DMS53 (cell line): ENCODE data around the gene ARHGAP10.
A peak's percentile ranks its signal among the peaks of the same experiment; 100 is the strongest.
"Not testable (repeated sequence)": the region's sequence is repeated elsewhere in the genome, so short reads cannot be mapped to it uniquely, and the experiment has no call there.

Source experiments
- DNase-seq: peaks from one replicate; lab custom pipeline; 2025; lab: John Stamatoyannopoulos, UW

ARHGAP10 gene

DNA sequence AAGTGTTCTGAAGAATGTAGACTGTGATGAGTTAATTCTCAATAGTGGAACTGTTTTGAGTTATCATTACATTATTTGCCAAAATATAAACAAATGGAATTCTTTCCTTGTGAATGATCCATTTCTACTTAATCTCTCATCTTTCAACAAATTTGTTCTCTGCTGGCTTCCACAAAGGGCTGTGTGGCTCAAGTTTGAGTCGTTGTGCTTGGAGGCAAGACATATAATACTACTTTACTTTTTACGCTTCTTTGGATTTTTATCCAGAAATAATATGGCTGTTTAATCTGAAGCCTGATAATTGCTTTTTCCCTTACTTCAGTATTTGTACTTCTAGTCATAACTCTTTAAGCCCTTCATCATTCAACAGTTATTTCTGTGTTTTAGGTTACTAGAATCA, 169.5 kb downstream of the ARHGAP10 start:
- no peak for DNase-seq

DNA sequence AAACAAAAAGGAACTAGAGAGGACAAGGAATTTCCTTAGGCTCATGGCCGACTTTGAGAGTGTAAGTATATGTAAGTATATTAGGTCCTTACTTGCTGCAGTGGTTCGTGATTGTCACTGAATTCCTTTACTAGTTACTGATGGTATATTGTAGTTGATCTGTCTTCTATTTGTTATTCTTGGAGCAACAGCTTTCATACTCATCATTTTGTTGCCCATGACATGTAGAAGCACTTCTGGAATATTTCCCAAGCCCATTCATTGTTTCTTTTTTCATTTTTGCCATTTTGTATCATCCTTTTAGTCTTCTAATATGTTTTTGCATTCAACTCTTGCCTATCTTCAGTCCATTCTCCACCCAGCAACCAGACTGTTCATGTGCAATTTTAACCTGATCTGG, 170.0 kb downstream of the ARHGAP10 start:
- DNase-seq, result no peak

DNA sequence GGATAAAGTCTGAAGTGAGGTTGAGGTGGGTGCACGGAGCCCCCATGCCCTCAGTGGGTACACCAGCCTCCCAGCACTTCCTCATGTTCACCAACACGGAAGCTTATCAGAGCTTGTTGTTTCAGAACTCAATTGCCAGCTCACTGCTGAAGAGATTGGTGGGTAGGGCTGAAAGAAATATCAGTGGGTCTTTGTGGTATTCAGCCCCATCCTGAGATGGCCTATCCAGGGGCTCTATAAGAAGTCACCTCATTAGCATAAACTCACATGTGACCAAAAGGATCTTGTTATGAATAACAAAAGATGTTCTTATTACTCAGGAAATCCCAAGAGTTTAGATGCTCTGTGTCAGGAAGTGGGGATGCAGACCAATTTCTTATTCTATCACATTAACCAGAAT, 177.3 kb downstream of the ARHGAP10 start:
- DNase-seq, result no peak

DNA sequence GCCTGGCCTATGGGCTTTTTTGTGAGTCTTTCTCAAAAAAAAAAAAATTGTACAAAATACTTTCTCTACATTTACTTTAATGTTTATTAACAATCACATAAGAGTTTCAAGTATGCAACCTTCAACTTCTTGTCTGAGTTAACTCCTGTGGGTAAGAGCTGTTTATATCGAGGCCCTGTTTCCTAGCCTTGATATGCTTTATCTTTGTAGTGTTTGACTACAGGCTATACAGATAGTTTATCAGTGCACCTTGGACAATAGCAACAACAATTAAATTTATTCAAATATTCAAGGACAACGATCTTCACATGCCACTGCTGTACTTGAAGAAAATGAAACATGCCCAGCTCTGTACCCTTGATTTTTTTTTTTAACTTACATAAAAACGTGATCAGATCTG, 178.4 kb downstream of the ARHGAP10 start:
- no peak for DNase-seq

DNA sequence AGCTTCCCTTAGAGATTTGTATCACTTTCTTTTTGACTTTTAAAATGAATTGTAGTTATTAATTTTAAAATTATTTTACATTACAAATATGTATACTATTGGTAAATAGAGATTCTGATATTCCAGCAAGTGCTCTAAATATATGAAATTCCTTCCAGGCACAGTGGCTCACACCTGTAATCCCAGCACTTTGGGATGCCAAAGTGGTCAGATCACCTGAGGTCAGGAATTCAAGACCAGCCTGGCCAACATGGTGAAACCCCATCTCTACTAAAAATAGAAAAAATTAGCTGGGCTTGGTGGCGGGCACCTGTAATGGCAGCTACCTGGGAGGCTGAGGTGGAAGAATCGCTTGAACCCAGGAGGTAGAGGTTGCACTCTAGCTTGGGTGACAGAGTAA, 180.2 kb downstream of the ARHGAP10 start:
- not testable (repeated sequence) for DNase-seq

DNA sequence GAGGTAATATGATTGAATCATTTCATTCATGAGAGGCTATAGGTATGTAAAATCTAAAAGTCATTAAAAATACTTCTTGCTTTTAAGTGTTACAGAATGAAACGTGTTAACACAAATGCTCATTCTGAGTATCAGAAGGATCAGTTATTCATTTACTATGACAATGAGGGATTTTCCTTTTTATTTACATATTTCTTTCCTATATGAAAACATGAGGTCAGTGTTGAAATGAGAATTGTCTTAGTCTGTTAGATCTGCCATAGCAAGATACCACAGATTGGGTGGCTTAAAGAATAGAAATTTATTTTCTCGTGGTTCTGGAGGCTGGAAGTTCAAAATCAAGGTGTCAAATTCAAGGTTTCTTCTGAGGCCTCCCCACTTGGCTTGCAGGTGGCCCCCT, 181.2 kb downstream of the ARHGAP10 start:
- no peak for DNase-seq

DNA sequence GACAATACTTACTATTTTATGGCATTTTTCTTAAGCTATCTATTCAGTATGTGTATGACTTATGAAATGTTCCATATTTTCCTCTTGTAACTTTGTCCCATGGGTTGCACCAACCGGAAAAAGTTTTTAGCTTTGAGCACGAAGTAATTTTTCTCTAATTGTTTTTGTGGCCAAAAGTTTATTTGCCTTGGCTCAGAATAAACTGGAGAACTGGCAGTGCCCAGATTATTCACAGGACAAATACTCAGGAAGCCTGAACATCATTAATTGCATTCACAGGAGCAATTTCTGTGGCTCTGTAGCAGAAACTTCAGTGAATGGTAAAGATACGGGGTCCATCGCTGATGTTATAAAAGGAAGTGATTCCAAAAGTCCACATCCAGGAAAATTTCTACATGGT, 184.5 kb downstream of the ARHGAP10 start:
- no peak for DNase-seq

DNA sequence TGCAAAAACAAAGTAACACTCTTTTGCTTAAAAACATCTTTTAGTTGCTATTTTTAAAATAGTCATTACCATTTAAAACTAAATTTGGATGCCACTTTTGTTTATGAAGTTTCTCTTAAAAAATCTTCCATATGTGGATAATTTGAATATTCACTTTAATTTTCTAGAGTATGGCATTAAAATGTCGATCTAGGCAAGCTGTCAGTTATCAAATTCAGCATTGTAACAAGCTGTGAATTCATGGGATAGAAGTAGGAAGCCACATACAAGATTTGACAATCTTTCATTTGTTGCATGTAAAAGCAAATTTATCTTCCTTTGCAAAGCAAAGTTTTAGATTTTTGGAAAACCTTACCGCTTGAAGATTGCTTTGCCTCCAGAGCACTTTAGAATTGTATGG, 191.5 kb downstream of the ARHGAP10 start:
- DNase-seq, result no peak

DNA sequence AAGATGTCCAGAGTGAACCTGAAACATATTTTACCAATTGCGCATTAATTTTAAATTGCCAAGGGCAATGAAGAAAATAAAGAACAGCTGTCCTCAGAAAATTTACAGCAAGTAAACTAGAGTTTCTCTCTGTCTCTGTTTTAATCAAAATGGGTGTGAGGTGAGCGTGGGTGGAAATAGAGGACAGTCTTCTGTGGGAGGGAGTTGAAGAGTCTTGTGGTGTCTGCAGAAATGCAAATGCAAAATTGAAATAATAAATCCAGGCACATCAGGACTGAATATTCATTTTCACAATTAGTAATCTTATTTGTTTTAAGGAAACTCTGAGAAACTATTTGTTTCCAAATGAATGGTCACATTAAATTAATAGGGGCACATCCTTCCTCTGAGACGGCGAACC, 192.0 kb downstream of the ARHGAP10 start:
- no peak for DNase-seq

DNA sequence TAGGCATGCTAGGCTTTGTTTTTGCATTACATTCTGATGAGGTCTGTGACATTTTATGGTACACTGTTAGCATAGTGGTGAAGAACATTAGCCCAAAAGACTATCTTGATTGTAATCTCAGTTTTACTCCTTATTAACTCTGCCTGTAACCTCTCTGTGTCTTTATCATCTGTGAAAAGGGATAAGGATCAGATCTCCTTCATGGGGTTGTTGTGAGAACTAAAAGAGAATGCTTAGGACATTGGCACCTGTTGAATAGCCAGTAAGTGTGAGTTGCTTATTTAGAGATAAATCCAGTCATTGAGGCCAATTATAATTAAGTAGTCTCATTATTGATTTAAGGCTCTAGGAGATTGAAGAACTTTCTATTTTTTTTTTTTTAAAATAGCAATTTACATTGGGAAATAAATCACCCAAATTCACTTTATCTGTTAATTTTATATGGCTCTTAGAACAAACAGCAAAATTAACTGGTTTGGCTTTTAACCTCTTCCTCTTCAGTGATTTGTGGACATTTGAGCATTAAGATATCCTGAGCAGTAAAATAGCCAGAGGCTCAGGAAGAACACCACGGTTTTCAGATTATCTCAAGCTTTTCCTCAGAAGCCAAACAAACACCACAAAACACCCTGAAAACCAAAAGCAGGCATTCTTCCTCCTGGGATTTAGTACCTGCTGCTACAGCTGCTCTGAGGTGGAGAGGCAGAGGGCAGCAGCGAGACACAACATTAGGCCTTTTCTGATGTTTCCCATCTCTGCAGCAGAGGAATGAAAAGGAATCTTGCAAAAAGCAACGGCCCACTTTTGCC, 192.9 kb downstream of the ARHGAP10 start:
- peak; percentile 65 for DNase-seq

DNA sequence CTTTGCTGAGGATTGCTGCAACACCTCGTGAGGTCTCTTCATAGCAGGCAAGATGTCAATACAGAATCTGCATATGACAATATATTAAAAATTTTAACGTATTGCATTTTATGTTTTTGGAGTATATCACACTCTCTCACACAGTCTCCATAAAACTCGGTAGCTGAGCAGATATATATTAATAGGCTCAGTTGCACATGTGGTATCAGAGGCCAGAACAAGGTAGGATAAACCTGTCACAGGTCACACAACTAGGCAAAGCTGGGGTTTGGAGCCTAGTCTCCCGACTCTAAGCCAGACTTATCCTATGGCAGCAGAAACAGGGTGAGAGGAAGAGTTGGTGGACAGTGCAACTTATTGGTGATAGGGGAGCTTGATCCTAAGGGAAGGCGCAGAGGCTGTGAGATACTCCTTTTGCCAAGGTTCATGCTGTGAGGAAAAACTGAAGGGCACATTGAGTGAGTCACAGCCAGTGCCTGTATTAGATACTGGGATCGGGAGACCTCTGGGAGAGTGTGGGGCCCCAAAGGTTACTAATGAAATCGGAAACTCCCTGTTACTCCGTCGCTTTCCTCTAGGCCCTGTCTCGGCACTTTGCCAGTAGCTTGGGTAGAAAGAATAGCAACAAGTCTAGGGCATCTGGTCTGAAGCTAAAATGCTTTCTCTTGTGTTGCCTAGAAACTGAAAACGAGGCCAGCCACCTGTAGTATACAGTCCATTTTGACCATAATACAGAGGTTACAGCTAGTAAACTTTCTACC, 195.7 kb downstream of the ARHGAP10 start:
- DNase-seq, result peak; percentile 76

DNA sequence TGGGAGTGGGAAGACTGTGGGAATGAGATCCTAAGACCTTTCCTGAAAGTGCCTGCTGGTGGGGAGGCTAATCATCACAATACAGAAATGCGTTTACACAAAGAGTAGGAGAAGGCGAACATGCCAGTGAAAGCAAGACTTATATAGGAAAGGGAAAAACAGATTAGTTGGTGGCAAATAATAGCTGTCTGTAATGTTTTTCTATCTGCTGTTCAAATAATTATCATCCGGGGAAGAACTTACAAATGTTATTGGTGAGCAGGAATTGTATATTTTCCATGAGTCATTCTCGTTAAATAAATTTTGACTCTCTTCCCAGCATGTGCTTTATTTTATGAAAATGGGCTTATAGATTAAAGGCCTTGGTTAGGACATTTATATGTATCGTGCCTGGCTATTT, 196.5 kb downstream of the ARHGAP10 start:
- peak; percentile 58 for DNase-seq

DNA sequence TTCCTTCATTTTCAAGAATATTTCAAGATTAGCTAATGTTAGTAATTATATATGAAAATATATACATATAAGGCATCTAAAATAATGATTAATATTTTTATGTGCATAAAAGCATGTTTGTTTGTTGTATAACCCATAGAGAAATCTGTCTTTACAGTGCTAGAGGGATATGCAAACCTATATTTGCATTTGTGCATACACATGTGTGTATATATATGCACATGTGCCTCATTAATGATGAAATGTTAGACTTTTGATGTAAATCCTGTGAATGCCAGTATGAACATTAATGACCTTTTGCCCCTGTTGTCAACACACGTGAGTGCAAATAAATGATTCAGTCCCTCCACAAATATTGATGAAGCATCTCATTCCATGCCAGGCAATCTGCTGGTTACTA, 197.9 kb downstream of the ARHGAP10 start:
- DNase-seq, result peak; percentile 76

DNA sequence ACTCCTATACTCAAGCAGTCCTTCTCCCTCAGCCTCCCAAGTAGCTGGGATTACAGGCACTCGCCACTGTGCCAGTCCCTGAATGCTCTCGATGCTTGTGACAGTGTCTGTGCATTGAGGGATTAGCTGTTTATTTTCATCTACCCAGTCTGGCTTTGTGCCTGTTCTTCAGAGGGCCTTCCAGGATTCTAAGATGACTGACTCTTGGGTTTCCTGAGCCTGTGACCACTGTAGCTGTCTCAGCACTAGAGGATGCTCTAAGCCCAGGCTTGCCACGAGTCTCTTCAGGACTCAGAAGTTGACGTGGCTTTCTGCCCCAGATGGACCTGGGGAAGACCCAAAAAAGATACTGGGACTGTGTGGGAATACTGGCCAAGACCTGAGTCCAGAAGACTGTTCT, 201.4 kb downstream of the ARHGAP10 start:
- peak; percentile 12 for DNase-seq

DNA sequence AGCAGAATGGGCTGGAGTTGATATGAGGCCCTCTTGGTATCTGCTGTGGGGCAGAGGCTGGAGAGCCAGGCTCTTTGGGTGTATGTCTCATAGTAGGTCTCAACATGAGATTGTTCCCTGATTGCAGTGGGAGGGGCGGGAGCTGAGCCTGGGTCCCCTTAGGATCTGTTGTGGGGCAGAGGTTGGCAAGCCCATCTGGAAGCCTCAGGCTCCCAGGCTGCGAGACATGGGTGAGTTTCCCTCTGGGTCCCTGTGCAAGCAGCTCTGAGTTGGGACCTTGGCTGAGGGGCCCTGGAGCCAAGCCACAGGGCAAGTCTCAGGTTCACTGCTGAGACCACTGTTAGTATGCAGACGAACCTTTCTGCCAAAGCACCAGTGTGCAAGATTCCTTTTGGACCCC, 201.9 kb downstream of the ARHGAP10 start:
- no peak for DNase-seq

DNA sequence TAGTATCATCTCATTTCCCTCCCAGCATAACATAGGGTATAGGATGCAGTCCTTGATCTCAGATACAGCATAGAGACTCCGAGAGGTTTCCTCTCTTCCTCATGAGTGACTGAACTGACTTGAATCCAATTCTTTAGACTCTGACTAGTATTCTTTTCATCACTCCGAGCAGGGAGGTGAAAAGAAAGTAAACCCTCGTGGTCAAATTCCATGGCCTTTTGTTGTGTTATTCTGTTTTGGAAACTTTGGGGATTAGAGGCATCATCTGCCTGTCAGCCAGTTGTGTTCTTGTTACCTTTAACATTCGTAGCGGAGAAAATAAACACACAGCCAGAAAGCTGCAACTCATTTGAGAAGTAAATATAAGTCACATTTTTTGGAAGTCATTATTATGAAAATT, 206.6 kb downstream of the ARHGAP10 start:
- no peak for DNase-seq

DNA sequence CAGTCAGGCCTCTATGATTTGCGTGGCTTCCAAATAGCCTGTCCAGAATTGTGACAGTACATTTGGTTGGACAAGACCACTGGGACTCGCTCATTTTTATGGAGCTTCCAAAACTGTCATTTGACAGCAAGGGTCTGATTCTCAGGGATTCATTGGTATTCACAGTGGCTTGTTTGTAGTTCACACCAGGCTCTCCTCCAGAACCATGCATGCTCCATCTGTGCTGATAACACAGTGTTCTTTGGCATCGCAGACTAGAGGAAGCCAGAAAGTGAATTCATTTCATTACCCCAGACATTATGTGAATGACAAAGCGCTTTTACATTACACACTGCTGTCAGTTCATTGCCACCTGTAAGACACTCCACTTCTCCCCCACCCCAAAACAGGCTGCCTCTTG, 208.3 kb downstream of the ARHGAP10 start:
- DNase-seq, result no peak

DNA sequence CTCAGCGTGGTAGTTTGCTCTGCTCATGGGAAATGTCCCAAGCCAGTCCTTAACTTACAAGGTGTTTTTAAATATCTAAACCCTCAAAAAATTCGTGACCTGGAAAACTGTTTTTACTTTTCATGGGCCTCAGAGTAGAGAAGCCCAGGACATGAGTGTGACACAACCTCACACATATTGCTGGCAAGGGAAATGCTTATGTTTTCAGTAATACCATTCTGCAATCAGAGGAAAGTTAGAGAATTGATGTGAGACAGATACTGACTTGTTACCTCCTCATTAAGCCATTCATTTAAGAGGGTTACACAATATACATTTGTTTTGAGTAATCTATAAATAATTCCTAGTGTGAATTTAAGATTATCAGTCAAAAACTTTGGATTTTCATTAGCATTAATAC, 209.5 kb downstream of the ARHGAP10 start:
- no peak for DNase-seq

DNA sequence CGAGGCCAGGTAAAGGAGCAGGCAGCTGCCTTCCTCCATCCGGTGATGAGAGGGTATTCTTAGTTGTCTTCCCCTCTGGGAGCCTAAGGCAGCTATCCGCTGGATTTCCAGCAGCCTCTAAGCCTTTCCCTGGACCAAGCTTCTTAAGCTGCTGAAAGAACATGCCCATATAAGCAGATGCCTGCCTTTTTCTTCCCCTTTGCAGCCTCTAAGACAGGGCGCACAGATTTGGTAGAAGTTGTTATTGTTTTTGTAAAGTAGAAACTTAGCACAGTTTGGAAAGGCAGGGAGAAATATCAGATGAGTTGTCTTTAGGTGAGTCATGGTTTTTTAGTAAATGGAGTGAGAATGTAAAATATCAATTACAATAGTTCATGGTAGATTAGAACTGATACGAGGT, 210.8 kb downstream of the ARHGAP10 start:
- DNase-seq, result no peak

DNA sequence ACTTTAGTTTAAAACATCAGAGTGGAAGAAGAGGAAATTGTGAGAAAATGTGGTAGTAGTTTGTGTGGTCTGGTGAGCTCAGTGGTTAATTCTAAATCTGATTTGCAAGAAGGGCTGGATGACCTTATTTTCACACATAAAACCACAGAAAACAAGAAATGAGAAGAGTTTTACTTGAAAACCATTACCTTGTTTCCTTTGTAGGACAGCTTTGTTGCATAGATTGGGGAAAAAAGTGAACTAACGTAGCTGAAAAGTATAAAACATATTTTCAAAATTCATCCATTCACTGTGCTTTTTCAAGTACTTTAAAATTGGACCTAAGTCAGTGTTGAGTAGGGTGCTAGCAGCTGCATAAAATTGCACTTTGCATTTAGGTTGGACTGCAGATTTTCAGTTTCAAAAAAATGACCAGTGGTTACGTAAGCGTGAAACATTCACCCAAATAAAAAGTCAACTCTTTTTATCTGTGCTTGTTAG, 211.3 kb downstream of the ARHGAP10 start:
- no peak for DNase-seq

DNA sequence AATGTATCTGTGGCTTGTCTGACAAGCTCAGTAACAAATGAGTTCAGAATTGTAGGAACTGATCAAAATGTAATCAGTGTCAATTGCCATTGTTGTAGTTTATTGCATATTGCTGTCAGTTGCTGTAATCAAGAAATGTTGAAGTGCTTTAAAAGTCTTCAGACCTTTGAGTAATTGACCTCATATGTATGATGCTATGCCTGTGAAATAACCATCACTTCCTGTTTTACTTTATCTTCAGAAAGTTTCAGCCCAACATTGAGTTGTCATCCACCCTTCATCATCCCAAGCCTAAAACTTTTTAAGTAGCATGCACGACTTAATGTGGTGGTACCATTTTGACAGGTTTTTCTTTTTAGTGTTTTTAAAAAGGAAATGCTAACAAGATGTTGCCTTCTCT, 212.4 kb downstream of the ARHGAP10 start:
- no peak for DNase-seq

DNA sequence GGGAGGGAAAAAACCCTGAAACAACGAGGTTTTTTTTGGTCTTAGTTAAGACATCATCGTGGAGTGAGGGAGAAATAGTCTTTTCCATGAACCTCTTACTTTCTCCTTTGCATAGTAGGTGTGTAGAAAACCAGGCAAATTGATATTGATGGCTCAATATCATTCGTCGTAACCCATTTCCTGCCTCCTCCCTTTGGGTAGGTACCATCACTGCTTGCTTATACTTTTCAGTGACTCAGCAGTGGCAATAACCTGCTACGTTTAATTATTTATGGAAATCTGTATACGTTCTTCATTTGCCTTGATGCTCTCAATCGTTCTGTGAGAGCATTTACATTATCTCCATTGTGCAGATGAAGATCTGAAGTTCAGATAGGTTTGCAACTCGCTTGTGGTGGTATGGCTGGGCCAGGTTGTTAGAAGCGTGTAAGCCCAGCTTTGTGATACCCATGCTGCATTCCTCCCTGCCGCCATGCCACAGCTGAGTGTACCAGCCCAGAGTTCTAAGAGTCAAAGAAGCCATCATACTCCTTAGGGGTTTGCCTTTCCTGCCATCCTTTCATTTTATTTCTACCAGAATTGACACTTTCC, 212.9 kb downstream of the ARHGAP10 start:
- DNase-seq, result no peak

DNA sequence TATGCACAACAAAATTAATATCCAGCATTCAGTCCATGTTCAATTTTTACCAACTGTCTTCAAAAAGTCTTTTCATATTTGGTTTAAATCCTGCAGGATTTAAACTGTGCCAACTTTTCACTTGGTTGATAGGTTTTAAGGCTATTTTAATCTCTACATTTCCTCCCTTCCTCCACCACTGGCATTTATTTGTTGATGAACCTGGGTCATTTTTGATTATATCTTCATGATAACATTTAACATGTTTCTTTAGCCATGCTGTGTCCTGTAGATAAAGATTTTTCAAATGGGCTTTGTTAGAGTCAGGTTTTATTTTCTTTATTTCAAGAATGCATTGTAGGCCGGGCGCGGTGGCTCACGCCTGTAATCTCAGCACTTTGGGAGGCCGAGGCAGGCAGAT, 216.4 kb downstream of the ARHGAP10 start:
- DNase-seq, result no peak
